HG03280 (cell line): Measurements from ENCODE around the gene TYW1B.
"Not testable (repeated sequence)": the region's sequence is repeated elsewhere in the genome, so short reads cannot be mapped to it uniquely, and the experiment has no call there.

Source experiments
- ATAC-seq: cut with Tn5 transposase; IDR thresholded peaks from one replicate; pipeline ENCODE4 v1.9.1; 2021; ENCODE audit warnings: mild to moderate bottlenecking, moderate library complexity; ENCODE audit not compliant: unreplicated experiment

The TYW1B gene

DNA sequence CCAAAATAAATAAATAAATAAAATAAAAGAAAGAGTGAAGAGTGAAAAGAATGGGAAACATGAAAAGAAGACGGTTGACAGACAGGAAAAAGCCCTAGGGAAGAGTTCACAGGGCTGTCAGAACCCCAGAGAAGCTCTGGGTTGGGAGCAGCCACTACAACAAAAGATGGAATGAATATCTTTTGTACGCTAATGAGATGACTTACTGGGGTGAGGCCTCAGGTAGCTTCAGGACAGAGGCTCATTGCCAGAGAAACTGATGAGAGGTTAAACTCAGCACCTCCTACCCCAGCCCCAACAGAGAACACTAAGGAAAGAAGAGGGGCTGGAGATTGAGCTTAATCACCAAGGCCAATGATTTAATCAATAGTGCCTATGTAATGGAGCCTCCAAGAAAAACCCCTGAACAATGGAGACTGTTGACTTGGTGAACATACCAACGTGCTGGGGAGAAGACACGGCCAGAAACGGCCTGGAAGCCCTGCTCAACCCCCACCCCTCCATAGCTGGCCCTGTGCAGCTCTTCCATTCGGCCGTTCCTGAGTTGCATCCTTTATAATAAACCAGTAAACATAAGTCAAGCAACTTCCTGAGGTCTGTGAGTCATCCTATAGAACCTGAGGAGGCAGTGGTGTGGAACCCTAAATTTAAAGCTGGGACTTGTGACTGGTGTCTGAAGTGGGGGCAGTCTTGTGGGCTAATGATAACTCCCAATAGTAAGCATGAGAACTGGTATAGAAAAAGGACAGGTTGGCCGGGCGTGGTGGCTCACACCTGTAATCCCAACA is 11.4 kb downstream of the TYW1B start:
- ATAC-seq = not testable (repeated sequence)

DNA sequence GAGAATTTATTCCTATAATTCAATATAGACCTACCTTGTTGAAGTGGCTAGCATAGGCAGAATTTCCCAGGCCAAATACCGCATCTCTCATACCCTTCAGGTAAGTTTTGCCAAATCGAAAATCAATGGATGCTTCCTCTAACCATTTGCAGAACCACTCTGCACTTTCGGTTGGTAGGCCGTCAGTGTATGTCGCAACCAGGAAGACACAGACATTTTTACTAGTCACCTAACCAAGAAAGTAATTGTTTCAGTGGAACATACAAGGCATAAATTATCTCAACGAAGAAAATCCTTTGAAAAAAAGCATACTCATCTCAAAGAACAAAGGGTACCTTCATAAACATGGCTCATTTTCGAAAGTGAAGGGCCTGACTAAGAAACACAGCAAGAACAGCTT is 17.6 kb downstream of the TYW1B start:
- not testable (repeated sequence) for ATAC-seq

DNA sequence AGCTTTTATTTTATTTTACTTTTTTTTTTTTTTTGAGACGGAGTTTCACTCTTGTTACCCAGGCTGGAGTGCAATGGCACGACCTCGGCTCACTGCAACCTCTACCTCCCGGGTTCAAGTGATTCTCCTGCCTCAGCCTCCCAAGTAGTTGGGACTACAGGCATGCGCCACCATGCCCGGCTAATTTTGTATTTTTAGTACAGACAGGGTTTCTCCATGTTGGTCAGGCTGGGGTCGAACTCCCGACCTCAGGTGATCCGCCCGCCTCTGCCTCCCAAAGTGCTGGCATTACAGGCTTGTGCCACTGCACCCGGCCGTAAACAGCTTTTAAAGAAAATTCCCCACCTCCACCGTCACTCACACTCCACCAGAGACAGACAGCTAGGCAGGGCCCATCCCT is 19.5 kb downstream of the TYW1B start:
- ATAC-seq = not testable (repeated sequence)

DNA sequence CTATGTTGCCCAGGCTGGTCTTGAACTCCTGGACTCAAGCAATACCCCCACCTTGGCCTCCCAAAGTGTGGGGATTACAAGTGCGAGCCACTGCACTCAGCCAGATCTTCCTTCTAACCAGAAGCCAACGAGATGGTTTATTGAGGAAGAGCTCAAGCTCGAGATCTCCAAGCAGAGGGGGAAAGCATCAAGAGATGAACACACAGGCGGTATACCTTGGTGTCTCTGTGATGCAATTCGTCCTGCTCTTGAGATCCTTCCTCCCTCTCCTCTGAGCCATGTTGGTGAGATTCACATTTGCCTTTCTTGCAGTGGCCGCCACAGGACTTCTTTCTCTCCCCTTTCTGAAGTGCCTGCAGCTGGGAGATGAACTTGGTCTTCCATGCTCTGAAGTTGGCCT is 21.1 kb downstream of the TYW1B start:
- not testable (repeated sequence) for ATAC-seq

DNA sequence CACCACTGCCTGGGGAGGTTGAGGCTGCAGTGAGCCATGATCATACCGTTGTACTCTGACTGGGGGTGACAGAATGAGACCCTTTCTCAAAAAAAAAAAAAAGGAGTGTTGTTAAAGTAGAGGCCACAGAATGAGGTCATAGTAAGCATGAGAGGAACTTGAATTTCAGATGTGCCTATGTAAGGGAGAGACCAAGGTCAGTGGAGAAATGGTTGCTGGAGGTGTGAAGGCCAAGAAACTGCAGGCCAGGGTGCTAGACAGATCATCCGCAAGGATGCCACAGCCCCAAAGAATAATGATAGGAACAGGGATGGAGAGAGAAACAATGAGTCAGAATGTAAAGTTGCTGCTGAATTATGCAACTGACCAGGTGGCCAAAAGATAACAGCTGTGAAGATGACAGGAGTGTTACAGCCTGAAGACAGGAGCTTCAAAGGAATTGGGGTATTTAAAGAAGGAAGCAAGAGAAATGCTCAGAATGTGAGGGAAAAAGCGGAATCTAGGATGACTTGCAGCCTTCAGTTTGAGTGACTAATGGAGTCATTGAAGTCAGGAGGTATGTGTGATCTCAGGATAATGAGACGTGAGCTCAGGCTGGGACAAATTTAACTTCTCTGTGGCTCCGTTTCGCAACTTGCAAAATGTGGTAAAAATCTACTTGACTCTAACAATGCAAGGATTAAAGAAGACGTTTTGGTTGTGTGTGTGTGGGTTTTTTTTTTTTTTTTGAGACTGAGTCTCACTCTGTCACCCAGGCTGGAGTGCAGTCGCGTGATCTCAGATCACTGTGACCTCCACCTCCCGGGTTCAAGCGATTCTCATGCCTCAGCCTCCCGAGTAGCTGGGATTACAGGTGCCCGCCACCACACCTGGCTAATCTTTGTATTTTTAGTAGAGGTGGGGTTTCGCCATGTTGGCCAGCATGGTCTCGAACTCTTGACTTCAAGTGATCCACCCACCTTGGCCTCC is 22.2 kb downstream of the TYW1B start:
- ATAC-seq = no peak

DNA sequence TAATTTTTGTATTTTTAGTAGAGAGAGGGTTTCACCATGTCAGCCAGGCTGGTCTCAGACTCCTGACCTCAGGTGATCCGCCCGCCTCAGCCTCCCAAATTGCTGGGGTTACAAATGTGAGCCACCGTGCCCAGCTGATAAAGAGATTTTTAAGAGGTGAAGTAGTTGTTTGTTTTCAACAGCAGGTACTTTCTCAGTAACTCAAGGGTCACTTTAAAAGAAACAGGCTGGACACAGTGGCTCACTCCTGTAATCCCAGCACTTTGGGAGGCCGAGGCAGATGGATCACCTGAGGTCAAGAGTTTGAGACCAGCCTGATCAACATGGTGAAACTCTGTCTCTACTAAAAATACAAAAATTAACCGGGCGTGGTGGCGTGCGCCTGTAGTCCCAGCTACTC is 24.2 kb downstream of the TYW1B start:
- not testable (repeated sequence) for ATAC-seq

DNA sequence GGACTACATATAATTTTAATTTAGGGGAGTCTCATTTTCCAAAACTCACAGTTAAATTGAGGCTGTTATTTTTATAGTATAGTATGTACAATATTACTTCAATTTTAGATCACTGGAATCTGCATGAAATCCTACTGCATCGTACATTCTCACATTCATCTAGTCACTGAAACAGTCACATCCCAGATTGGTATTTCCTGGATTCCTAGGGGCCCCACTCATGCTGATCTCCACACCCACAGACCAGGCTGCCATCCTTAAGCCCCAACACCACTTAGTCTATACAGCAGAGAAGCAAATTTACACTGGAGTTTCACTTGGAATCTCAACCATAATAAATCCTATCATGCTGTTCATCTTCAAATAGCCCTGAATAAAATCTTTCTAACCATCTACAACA is 26.4 kb downstream of the TYW1B start:
- not testable (repeated sequence) for ATAC-seq

DNA sequence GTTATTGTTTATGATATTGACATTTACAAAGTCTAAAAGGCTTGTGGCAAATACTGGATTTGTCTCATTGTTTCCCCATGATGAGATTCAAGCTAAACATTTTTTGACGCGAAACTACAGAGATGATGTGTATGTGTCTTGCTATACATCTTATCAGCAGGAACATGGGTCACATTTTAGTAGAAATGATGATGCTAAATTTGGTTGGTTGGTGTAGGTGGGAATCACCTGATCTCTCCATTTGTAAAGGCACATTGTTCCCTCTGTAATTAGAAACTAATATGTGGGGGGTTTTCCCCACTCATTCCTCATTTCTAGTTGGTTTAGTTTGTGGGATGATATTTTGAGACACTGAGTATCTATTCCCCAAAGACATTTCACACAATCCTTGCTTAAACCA is 32.6 kb downstream of the TYW1B start:
- ATAC-seq = not testable (repeated sequence)

DNA sequence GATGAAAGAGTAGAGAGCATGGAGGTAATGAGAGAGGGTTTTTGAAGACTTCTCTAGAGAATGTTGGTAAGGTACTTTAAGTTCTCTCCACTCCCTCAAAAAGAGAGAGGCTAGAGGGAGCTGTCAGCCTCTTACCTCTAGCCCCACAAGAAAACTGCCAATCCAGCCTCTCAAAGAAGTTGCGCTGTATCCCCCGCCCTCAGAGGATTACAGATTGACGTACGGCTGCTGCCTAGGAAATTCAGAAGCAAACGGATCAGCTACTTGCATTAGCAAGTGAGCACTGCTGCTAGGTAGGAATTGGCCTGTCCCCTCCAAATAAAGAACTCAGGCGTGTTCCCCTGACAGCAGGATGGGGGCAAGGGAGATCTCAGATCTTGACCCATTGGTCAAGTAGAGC is 34.2 kb downstream of the TYW1B start:
- no peak for ATAC-seq

DNA sequence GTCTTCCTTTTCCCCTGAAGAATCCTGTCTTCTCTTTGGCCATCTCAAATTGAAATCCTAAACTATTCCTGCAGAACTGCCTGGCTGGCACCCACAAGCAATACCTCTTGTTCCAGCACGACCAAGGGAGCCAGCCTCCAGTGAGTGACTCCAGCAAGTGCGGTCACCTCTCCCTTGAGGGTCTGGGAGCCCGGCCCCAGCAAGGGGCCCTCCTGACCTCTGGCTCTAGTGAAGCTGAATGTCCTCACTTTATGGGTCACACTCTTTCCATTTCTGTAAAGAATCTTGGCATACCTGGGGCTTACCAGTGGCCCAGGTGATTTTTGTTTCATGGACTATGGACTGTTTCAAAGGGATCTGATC is 37.3 kb downstream of the TYW1B start:
- ATAC-seq = not testable (repeated sequence)

DNA sequence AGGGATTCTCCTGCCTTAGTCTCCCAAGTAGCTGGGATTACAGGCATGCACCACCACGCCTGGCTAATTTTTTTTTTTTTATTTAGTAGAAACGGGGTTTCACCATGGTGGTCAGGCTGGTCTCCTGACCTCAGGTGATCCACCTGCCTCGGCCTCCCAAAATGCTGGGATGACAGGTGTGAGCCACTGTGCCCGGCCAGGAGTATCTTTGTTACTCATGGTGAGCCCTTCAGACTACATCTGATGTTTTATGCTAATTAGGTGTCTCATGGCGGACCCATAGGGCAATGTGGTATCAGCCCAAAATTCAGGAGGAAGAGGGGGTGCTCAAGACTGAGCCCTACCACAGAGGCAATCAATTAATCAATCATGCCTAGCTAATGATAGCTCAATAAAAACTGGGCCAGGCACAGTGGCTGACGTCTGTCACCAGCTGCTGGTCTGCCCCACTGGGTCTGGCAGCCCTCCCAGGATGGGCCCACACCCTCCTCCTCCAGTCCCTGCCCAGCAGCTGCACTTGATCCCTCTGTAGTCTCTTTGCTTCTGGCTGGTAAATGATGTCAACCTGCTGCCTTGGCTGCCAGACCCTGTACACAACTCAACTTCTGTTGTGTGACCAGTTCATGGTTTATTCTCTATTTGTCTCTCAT is 37.8 kb downstream of the TYW1B start:
- ATAC-seq = not testable (repeated sequence)

DNA sequence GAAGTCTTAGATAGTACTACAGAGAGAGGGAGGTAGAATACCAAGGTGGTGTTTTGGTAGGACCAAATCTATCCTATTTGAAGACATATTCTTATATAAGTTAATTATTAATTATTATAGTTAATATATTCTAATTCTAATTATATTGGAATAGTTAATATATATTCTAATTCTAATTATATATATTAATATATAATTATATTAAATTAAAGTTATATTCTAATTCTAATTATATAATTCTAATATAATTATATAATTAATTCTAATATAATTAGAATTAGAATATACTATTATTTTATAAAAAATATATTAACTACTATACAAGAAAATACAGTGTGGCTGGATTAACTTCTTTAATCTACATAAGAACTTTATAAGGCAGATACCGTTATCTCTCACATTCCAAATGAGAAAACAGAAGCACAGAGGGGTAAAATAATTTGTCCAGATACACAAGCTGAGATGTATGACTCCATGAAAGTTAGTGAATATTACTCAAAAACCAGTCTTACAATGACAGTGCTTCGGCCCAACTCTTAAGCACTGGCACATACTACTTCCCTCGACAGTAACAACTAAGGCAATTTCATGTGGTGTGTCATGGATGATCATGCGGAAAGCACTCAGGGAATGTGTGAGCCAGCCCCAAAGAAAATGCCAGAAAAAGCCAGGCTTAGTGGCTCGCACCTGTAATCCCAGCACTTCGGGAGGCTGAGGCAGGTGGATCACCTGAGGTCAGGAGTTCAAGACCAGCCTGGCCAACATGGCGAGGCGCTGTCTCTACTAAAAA is 42.6 kb downstream of the TYW1B start:
- ATAC-seq = no peak

DNA sequence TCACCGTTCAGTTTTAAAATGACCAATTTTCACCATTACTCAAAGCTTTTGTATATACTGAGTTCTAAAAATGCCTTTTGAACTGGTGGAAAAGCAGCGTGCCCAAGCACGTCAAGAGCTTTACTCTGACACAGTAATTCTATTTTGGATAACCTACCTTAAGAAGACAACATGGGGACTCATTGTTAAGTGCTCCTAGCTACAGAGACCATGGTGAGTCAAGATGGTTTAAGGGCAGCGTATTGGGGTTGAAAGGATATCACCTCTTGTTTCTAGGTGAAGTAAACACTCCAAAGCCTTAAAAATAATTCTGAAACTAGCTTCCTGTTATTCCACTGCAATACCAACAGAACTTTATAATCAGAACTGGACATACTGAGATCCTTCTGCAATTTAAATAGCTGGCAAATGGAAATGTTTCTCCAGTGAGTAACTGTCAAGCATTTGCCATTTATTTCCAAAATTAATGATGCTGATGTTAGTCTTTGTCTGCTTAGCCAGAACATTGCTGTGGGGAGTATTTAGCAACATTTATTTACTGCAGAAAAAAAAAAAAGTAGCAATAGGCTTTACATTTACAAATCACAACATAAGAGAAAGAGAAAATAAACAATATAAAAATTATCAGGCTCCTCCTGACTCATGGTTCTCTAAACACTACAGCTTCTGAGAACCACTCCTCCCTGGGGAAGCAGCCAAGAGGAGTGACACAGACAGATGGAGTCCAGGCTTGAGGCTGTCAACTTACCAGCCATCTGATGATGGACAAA is 44.2 kb downstream of the TYW1B start:
- not testable (repeated sequence) for ATAC-seq

DNA sequence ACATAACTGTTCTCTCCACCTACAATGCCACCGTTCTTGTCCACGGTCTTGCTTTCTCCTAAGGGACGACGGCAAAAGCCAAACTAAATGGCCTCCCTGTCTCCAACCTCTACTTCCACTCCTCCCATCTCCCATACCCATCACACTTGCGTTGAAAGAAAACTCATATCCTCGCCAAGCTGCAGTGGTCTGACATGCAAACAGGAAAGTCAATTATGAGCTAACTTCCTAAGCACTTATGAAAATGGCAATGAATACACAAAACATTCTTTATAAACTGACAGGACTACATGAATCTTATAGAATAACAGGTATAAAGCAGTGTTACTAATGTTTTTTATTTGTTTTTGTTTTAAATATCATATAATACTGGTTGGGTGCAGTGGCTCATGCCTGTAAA is 46.4 kb downstream of the TYW1B start:
- ATAC-seq = no peak

DNA sequence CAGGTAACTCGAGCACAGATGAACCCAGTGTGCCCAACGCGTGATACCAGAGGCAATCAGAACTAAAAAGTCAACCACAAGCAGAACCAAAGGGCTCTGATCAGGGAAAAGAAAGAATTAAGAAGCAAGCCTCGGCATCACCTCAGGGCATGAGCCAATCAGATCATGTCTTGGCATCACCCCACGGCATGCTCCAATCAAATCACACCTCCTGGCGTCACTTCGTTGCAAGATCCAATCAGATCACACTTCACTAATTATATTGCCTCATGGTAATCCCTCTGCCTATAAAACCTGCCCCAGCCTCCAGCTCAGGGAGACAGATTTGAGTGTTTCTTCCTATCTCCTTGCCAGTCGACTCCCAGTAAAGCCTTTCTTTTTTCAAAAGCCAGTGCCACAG is 46.8 kb downstream of the TYW1B start:
- no peak for ATAC-seq

DNA sequence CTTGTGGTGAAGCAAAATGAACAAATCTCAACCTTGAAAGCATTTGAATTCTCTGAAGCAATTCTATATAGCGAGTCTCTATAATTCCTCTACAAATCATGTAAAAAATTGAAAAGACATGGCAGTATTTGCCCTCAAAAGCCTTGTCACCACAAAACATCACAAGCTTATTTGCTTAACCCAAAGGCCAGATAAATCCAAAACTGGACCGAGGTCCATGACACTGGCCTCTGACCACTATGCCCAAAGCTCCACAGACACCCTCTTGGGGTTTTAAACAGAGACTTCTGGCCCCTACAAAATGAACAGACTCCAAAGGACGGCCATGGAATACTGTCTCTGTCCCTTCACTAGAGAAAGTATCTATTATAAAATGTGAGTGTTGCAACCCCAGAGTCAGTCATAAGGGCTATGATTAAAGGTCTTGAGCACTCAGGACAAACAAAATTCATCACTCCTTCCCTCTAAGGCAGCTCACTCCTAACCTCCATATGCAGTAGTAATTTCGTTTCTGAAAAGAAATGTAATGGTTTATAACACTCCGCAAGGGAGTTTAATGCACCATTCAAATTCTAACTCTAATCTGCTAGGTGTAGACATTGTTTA is 47.6 kb downstream of the TYW1B start:
- not testable (repeated sequence) for ATAC-seq

DNA sequence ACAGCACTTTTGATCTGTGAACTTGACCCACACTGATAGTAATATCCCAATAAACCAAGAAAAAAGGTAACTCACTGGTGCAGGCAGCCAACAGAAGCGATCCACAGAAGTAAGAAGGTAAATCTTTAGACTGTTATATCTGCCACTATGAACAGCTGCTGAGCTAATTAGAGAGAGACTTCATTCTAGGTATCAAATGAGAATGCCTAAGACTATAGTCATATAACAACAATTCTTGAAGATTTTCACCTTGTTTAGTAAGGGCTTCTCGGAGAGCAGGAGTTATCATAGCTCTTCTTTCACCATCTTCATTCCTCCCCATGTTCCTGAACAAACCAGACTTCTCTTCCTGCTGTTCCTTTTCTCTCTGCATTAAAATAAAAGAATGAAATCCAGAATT is 50.8 kb downstream of the TYW1B start:
- not testable (repeated sequence) for ATAC-seq

DNA sequence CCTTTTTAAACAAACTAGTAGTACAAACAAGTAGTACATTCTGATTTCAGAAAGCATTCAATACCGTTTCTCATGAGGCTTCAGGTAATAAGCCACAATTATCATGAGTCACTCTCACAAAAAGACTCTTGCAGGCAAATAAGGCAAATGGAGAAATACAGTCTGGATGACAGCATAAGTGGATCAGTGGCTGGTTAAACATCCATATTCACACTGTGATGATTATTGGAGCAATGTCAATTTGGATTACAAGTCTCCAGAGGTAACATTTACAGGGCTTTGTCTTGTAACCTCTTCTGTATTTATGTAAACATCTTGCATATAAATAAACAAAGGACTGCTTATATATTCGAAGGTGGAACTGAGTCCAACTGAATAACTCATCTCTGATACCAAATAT is 55.4 kb downstream of the TYW1B start:
- ATAC-seq = not testable (repeated sequence)

DNA sequence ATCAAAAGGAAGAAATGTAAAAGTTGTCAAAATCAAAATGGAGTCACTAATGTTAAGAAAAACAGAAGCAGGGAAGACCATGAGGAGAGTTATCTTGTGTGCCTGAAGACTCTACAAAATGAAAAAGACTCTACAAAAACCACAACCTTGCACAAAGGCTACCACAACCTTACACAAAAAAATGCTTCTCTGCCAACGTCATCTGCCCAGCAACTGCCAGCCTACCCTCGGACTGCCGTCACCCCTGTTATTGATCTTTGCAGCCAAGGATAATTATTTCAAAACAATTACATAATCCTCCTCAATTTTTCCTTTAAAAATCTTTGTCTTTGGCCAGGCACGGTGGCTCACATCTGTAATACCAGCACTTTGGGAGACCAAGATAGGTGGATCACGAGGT is 61.0 kb downstream of the TYW1B start:
- ATAC-seq = not testable (repeated sequence)
